ENCODE results near the gene ZNF385B. TPM values are rescaled to one million over a fixed set of nuclear protein-coding genes. Genes with fewer than 3 reads are reported as not detected.
A peak's percentile ranks its signal among the peaks of the same experiment; 100 is the strongest.
"Not testable (repeated sequence)": the region's sequence is repeated elsewhere in the genome, so short reads cannot be mapped to it uniquely, and the experiment has no call there.

The ZNF385B gene
- total RNA-seq (2014; rRNA removed; shearing (Covaris generic)): not detected in 2 replicates

- DNase-seq (ENCODE audit: low read depth): peak; percentile 18
Observed at GRCh38 chr2:179861416-179862067, at the start of gene ZNF385B. ZNF385B (minus strand) TSS chr2:179861612.

GRCh38 chr2:179910735-179911113, 49.3 kb upstream of the ZNF385B start:
- no peak for DNase-seq (ENCODE audit: low read depth)

- DNase-seq (ENCODE audit: low read depth): no peak
Observed at GRCh38 chr2:179909845-179910734, 48.7 kb upstream of the ZNF385B start.

GRCh38 chr2:179900655-179901054, 39.2 kb upstream of the ZNF385B start:
- no peak for DNase-seq (ENCODE audit: low read depth)

- no peak for DNase-seq (ENCODE audit: low read depth)
Observed at GRCh38 chr2:179899666-179900065, 38.3 kb upstream of the ZNF385B start.

GRCh38 chr2:179898873-179899272, 37.5 kb upstream of the ZNF385B start:
- DNase-seq (ENCODE audit: low read depth): peak; percentile 11

- no peak for DNase-seq (ENCODE audit: low read depth)
Observed at GRCh38 chr2:179893616-179894015, 32.2 kb upstream of the ZNF385B start.

GRCh38 chr2:179891237-179891636, 29.8 kb upstream of the ZNF385B start:
- DNase-seq (ENCODE audit: low read depth): no peak

- DNase-seq (ENCODE audit: low read depth): no peak
Observed at GRCh38 chr2:179890666-179891065, 29.3 kb upstream of the ZNF385B start.

- not testable (repeated sequence) for DNase-seq (ENCODE audit: low read depth)
Observed at GRCh38 chr2:179888642-179889041, 27.2 kb upstream of the ZNF385B start.

- DNase-seq (ENCODE audit: low read depth): no peak
Observed at GRCh38 chr2:179884193-179884592, 22.8 kb upstream of the ZNF385B start.

- no peak for DNase-seq (ENCODE audit: low read depth)
Observed at GRCh38 chr2:179882851-179883806, 21.7 kb upstream of the ZNF385B start.

- no peak for DNase-seq (ENCODE audit: low read depth)
Observed at GRCh38 chr2:179877601-179878364, 16.4 kb upstream of the ZNF385B start.

GRCh38 chr2:179876266-179876665, 14.9 kb upstream of the ZNF385B start:
- no peak for DNase-seq (ENCODE audit: low read depth)

- DNase-seq (ENCODE audit: low read depth): no peak
Observed at GRCh38 chr2:179875864-179876263, 14.5 kb upstream of the ZNF385B start.

GRCh38 chr2:179862898-179863458, 1.6 kb upstream of the ZNF385B start:
- DNase-seq (ENCODE audit: low read depth): no peak

- DNase-seq (ENCODE audit: low read depth): peak; percentile 13
Observed at GRCh38 chr2:179861027-179861415, 391 bp downstream of the ZNF385B start.

GRCh38 chr2:179860255-179861026, 971 bp downstream of the ZNF385B start:
- no peak for DNase-seq (ENCODE audit: low read depth)

- DNase-seq (ENCODE audit: low read depth): no peak
Observed at GRCh38 chr2:179859523-179859922, 1.9 kb downstream of the ZNF385B start.

GRCh38 chr2:179857236-179857635, 4.2 kb downstream of the ZNF385B start:
- DNase-seq (ENCODE audit: low read depth): no peak

Data from Daoy (cell line).